HTERT RPE-1 (cell line): ENCODE results near the gene STX1A.
"Not testable (repeated sequence)": the region's sequence is repeated elsewhere in the genome, so short reads cannot be mapped to it uniquely, and the experiment has no call there.

Experiments used
- in situ Hi-C: fragments of 300-500 bp; cut with MboI; formaldehyde crosslinking; loops from 4 replicates; pipeline ENCODE4 v1.14.3; 2020; ENCODE audit warnings: low sequenced_read_pairs

The STX1A gene

DNA sequence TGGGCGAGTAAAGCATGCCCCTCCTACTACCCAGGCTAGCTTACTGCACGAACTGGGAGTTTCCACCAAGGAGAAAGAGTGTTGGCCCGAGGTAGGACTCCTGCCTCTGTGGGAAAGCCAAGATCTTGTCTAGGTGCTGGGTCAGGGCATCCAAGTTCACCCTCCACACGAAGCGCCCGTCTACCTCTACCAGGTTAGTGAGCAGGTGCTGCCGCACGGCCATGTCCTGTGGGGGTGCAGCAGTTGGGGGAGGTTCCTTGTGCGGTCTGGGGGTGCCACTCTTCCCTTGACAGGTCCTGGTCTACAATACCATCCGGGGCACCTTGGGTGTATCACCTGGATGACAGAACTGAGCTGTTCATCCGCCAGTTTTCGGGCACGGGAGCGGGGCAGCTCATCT, 17.4 kb upstream of the STX1A start:
- in situ Hi-C loops, result no loop called here

DNA sequence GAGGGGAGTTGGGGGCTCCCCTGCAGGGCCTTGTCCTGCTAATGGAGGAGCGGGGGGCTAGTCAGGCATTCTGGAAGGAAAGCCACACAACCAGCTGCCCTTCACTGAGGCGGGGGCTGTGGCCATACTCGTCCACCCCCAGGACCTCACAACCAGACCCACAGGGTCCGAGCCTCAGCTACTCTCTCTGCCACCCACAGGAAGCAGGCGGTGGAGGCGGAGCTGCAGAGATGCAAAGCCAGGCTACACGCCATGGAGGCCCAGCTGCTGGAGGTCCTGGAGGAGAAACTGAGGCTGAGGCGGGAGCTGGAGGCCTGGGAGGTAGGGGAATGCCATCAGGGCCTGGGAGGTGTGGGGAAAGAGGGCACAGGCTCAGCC, 16.0 kb upstream of the STX1A start:
- in situ Hi-C loops, result no loop called here

DNA sequence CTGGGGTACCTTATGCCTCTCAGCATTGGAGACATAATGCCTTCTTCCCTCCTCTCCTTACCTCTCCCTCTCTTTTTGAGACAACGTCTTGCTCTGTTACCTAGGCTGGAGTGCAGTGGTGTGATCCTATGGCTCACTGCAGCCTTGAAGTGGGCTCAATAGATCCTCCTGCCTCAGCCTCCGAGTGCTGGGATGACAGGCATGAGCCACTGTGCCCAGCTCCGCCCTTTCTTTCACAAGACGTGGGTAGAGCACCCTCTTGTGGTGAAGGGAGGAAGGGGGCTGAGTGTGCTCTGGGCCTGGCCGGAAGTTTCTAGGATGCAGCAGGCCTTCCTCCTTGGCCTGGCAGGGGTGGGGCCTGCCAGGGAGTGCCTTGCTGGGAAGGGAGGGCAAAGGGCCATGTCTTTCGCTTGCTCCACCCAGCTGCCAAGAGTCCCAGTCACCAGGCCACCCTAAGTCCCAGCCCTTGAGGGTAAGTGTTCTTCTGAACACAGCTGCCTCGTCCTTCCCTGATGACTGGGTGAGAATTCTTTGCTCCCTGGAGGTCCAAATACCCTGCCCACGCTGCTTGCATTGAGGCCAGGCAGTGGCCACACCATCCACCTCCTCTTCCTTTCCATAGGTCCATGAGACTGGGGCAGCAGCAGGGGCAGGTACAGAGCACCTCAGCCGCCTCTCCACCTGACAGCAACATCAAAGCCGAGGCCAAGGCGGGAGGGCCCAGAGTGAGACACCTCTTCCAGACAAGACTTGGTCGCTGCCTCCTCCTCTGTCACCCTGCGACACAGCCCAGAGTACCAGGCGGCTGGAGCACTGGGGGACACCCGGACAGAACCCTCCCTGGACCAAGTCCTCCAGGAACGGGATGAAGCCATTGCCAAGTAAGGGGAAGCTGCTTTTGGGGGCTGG, 15.4 kb upstream of the STX1A start:
- in situ Hi-C loops, result no loop called here

DNA sequence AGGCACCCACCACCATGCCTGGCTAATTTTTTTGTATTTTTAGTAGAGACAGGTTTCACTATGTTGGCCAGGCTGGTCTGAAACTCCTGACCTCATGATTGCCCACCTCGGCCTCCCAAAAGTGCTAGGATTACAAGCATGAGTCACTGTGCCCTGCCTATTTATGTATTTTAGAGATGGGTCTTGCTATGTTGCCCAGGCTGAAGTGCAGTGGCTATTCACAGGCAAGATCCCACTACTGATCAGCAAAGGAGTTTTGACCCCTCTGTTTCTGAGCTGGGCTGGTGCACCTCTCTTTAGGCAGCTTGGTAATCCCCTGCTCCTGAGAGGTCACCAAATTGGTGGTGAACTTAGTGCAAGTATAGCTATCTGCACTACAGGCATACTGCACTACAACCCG, 12.9 kb upstream of the STX1A start:
- in situ Hi-C loops, result no loop called here

DNA sequence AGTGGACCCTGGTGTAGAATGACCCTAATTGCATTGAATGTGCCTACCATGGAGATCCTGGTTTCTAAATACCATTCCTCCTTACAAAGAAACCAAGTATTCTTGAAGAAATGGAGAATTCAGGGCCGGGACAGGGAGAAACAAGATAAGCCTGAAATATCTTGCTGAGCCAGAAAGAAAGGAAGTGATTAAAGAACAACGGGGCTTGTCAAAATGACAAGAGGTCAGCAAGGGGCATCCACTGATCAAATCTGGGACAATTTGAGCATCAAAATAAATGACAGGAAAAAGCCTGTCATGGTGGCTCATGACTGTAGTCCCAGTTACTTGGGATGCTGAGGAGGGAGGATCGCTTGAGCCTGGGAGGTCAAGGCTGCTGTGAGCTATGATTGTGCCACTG, 11.0 kb upstream of the STX1A start:
- in situ Hi-C loops, result no loop called here

DNA sequence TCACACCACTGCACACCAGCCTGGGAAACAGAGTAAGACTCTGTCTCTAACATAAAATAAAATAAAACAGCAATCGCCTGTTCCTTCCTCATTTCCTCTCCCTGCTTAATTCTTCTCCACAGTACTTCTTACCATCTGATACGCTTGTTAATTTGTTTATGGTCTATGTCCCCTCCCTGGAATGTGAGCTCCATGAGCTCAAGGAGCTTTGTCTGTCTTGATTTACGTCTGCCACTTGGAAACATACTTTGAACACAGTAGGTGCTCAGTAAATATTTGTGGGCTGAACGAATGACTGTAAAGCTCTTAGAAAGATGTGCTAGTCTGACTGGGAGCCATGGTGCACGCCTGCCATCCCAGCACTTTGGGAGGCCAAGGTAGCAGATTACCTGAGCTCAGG, 9.1 kb upstream of the STX1A start:
- in situ Hi-C loops, result no loop called here

DNA sequence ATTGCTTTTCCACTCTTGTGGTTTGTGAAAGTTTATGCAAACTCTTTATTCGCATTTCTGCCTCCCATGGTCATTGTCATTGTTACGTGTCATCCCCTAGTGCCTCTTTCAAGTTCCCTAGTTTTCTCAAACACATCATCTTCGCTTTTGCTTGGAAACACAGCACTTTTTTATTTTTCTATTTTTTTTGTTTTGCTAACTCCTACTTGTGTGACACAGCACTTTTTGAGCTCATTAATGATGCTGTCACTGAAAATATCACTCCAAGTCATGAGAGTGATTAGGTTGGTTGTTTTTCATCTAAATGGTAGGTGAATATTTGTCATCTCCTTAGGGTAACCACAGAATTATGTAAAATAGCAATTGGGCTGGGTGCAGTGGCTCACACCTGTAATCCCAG, 8.5 kb upstream of the STX1A start:
- in situ Hi-C loops, result no loop called here

DNA sequence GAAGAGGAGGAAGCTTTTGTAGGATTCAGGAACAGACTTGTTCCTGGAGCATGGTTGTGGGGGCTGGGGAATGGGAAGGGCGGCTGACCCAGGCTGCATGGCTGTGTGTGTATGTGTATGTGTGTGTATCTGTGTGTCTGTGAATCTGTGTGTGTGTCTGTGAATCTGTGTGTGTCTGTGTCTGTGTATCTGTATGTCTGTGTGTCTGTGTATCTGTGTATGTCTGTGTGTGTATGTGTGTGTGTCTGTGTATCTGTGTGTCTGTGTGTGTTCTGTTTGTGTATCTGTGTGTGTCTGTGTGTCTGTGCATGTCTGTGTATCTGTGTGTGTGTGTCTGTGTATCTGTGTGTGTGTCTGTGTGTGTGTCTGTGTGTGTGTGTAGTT, 6.6 kb upstream of the STX1A start:
- in situ Hi-C loops, result no loop called here

DNA sequence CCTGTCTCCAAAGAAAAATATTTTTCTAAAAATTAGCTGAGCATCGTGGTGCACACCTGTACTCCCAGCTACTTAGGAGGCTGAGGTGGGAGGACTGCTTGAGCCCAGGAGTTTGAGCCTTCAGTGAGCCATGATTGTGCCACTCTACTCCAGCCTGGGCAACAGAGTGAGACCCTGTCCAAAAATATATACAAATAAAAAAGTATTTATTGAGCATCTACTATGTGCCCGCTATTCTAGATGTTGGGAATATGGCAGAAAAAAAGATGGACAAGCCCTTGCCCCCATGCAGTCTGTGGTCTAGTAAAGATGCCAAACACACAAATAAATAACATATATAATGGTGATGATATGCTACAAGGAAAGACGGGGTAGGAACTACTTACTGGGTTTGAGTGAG, 4.3 kb upstream of the STX1A start:
- in situ Hi-C loops, result no loop called here

DNA sequence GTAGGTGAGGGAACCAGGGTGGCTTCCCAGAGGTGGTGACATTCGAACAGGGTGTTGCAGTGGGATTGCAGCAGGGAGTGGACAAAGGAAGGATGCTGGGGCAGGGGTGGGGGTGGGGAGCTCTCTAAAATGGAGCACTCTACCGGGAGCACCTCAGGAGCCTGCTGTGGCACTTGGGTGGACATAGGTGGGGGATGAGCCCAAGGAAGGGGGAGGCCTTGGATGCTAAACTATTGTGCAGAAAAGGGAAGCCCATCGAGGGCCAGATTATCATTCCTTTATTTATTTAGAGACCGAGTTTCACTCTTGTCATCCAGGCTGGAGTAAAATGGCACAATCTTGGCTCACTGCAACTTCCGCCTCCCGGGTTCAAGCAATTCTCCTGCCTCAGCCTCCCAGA, 3.3 kb upstream of the STX1A start:
- in situ Hi-C loops, result no loop called here

DNA sequence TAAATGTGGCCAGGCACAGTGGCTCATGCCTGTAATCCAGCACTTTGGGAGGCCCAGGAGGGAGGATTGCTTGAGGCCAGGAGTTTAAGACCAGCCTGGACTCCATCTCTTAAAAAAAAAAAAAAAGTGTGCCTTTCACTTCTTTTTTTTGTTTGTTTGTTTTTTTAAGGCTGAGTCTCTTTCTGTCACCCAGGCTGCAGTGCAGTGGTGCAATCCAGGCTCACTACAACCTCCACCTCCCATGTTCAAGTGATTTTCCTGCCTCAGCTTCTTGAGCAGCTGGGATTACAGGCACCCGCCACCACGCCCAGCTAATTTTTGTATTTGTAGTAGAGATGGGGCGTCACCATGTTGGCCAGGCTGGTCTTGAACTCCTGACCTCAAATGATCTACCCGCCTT, 2.7 kb upstream of the STX1A start:
- in situ Hi-C loops, result not testable (repeated sequence)

DNA sequence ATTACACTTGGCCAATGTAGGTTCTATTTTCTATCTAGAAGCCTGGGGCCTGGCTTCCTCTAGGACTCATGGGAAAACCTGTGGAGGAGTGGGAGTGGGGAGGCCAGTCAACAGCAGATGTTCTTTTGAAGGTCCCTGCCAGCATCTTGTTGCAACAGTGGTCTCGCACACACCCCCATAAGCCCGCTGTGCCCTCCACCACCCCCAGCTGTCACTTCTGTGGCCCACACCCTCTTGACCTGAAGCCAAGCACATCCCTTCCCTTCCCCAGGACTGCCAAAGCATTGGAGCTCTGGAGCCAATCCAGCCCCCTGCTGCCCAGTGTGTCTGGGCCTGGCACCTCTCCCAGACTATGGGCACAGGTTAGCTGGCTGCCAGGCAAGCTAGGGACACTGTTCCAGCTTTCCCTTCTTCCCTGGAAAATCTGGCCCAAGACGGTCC, 1.9 kb upstream of the STX1A start:
- in situ Hi-C loops, result no loop called here

DNA sequence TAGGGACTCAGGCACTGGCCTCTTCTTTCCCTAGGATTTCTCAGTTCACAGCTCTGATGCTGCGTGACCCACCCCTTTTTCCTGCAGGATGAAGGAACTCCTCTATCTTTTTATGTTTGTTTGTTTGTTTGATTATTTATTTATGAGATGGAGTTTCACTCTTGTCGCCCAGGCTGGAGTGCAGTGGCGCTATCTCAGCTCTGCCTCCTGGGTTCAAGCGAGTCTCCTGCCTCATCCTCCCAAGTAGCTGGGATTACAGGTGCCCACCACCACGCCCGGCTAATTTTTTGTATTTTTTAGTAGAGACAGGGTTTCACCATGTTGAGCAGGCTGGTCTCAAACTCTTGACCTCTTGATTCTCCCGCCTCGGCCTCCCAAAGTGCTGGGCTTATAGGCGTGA, 974 bp upstream of the STX1A start:
- in situ Hi-C loops, result not testable (repeated sequence)

DNA sequence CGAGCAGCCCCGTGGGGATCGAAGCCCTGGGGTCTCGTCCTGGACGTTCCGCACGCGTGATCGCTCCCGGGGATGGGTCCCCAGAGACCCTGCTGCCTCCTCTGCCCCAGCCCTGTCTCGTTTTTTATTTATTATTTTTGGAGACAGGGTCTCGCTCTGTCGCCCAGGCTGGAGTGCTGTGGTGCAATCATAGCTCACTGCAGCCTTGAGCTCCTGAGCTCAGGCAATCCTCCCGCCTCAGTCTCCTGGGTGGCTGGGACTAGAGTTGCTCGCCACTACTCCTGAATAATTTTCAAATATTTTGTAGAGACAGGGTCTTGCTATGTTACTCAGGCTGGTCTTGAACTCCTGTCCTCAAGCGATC, 319 bp upstream of the STX1A start:
- in situ Hi-C loops, result no loop called here

DNA sequence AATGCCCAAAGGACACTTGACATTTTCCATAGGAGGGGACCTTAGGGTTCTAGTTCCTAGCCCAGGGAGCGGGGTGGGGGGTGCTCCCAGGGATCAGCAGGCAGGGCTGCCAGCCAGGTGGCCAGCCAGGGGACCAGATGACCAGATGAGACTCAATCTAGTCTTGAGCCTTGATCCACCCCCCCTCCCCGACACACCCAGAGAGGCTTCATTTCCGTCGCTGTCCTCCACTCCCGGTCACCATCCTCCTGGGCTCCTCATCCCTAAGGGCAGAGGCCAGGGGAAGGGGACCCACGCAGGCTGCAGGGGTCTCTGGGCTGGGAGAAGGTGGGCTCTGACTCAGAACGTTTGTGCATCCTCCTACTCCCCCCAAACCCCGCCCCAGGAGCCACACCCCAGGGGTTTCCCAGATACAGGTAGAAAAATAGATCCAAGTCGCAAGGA, 1.0 kb downstream of the STX1A start:
- in situ Hi-C loops, result no loop called here

DNA sequence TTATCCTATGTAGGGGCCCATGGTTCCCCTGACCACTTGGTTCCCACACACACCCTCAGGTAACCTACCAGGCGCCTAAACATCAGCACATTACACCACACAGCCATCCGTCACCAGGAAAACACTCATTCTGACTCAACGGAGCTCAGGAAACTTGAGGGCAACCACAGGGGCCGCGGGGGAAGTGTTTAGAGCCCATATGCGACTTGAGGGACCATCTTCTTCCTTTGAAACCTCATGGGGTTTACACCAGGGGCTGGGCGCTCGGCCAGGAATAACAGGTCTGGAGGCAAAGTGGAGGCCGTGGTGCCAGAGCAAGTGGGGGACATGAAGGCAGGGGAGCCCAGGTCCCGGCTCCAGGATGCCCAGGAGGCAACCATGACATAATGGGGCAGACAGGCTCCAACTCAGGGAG, 1.5 kb downstream of the STX1A start:
- in situ Hi-C loops, result no loop called here

DNA sequence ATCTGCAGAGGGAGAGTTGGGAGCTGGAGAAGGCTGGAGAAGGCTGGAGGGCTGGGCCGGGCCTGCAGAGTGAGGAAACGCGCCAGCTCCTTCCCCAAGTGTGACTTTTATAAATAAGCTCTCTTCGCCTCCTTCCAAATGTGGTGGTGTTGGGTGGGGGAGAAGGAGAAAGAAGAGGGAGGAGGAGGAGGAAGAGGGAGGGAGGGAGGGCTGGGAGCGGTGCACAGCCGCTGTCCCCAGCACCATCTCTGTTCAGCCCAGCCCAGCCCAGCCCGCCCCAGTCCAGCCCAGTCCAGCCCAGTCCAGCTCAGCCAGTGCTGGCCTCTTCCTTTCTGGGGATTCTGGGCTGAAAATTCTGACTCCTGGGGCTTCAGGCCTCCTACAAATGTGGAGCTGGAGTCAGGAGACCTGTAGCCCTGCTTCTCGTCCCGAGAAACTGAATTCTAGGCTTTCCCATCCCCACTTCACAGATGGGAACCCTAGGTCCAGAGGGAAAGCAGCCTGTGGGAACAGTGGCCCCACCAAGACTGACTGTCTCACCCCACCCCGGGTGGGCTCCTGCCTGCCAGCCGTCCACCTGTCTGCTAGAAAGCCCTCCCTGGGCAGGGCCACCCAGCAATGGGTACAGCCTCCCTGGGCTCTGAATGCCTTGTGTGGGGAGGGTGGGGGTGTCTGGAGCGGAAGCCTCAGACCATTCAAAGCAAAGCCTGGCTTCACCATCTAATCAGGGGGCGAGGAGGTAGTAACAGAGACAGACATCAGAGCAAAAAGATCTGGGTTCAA, 2.3 kb downstream of the STX1A start:
- in situ Hi-C loops, result no loop called here

DNA sequence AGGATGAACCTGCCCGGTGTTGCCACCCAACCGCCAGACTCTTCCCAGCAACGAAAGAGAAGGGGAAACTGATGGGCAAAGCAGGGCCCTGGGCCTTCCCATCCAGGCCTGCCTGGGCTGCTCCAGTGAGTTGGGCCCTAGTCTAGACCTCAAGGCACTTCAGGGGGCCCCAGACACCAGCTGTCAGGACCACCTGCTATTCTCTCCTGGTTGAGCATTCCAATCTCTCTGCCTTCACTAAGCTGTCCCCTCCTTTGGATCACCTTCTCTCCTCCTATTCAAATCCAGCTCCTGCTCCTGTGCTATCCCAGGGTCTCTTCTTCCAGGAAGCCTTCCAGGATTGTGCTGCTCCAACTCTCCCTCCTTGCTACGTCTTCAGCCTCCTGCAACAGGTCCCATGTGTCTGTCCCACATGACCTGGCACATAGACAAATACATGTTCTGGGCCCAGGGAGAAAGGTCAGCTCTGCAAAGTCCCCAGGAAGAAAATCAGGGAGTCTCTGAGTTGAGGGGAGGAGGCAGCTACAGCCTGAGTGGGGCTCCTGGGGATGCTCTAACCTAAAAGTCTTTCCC, 3.1 kb downstream of the STX1A start:
- in situ Hi-C loops, result no loop called here

DNA sequence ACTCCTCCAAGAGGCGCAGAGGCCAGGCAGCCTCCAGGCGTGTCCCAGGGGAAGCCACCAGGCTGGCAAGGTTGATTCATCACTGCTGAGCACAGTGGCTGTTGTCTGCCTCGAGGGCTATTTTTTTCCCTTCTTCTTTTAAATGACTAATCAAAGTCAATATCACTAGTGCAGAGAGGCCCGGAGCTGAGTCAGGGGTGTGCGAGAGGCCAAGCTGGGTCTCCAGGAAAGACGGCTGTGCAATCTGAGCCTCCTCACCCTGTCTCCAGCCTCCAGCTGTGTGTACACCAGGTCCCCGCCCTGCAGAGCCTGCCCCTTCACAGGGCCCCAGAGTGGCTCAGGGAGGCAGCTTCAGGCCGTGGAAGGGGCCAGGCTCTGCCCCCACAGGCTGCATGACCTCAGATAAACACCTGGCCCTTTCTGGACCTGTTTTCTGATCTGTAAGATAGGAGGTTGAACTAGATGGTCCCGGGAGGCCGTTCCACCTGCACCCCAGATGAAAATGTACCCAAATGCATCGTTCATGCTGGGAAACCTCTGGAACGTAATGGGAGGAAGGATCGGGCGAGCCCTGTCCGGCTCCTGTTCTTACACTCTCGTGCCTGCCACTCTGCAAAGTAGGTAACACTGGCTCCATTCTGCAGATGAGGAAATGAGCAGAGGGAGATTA, 3.7 kb downstream of the STX1A start:
- in situ Hi-C loops, result no loop called here

DNA sequence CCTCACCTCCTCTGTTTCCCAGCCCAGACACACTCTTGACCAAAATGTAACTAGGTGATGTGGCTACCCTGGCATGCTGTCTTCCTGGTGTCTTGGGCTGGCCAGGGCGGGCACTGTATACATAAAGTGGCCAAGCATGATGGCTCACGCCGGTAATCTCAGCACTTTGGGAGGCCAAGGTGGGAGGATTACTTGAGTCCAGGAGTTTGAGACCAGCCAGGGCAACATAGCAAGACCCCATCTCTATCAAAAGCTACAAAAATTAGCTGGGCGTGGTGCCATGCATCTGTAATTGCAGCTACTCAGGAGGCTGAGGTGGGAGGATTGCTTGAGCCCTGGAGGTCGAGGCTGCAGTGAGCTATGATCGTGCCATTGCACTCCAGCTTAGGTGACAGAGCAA, 6.2 kb downstream of the STX1A start:
- in situ Hi-C loops, result not testable (repeated sequence)

DNA sequence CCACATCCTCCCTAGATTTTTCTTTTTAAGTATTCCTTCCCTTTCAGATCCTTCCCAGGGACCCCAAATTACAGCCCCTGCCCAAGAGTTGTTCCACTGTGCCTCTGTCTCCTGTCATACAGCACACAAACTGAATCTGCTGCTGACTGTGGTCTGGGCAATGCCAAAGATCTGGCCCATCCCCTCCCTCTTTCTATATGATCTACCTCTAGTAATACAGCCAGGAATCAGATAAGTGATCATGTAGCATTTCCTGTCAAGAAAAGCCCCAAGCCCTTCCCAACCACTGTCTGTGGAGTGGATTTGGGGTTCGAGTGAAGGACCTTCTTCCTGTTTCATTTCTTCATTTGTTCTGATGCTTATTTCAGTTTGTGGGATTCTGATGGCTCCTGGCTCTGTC, 6.7 kb downstream of the STX1A start:
- in situ Hi-C loops, result no loop called here
